HG03064 (cell line): ENCODE measurements around the gene CHAC1.

Experiments used
- ATAC-seq: cut with Tn5 transposase; IDR thresholded peaks from one replicate; pipeline ENCODE4 v1.9.1; 2021; ENCODE audit warnings: low read depth; ENCODE audit not compliant: unreplicated experiment

CHAC1 gene

GRCh38 chr15:40922608-40923005 is 30.7 kb upstream of the CHAC1 start:
- no peak for ATAC-seq

- no peak for ATAC-seq
These were observed 29.7 kb upstream of the CHAC1 start for GRCh38 chr15:40923551-40923950.

GRCh38 chr15:40925495-40925862 is 27.8 kb upstream of the CHAC1 start:
- no peak for ATAC-seq

GRCh38 chr15:40925863-40926658 is 27.2 kb upstream of the CHAC1 start:
- no peak for ATAC-seq

- no peak for ATAC-seq
These were observed 26.4 kb upstream of the CHAC1 start for GRCh38 chr15:40926659-40927494.

- ATAC-seq: no peak
These were observed 25.8 kb upstream of the CHAC1 start for GRCh38 chr15:40927495-40927872.

GRCh38 chr15:40927873-40928806 is 25.1 kb upstream of the CHAC1 start:
- no peak for ATAC-seq

- ATAC-seq: no peak
These were observed 24.2 kb upstream of the CHAC1 start, which contains the start of gene DLL4 for GRCh38 chr15:40928821-40929659. TSS of gene DLL4 (plus strand) at chr15:40929340. CDS start at chr15:40929669, 329 bp downstream.

- ATAC-seq: no peak
These were observed 23.4 kb upstream of the CHAC1 start for GRCh38 chr15:40929660-40930429.

GRCh38 chr15:40930430-40931299 is 22.6 kb upstream of the CHAC1 start:
- no peak for ATAC-seq

- no peak for ATAC-seq
These were observed 21.8 kb upstream of the CHAC1 start for GRCh38 chr15:40931300-40932142.

GRCh38 chr15:40932156-40932555 is 21.1 kb upstream of the CHAC1 start:
- no peak for ATAC-seq

GRCh38 chr15:40932649-40933516 is 20.4 kb upstream of the CHAC1 start:
- ATAC-seq: no peak

GRCh38 chr15:40933517-40933902 is 19.8 kb upstream of the CHAC1 start:
- no peak for ATAC-seq

GRCh38 chr15:40934457-40934856 is 18.8 kb upstream of the CHAC1 start:
- ATAC-seq: no peak

- ATAC-seq: no peak
These were observed 17.0 kb upstream of the CHAC1 start for GRCh38 chr15:40936234-40936708.
